Measurements from ENCODE around the gene CLHC1.

- TF ChIP-seq TAF1 (IDR thresholded peaks at IDR 0.05; ENCODE audit: borderline replicate concordance, low read depth, low read length) (no peak), SMC3 (IDR thresholded peaks at IDR 0.05; ENCODE audit: low read depth, low read length) (no peak), FOSL2 (IDR thresholded peaks at IDR 0.05; ENCODE audit: borderline replicate concordance, low read depth) (no peak), YY1 (IDR thresholded peaks at IDR 0.05; ENCODE audit: low read depth) (no peak), POLR2AphosphoS5 (IDR thresholded peaks at IDR 0.05; ENCODE audit: low read depth, low read length) (no peak)
- TF ChIP-seq, protein P1, sequence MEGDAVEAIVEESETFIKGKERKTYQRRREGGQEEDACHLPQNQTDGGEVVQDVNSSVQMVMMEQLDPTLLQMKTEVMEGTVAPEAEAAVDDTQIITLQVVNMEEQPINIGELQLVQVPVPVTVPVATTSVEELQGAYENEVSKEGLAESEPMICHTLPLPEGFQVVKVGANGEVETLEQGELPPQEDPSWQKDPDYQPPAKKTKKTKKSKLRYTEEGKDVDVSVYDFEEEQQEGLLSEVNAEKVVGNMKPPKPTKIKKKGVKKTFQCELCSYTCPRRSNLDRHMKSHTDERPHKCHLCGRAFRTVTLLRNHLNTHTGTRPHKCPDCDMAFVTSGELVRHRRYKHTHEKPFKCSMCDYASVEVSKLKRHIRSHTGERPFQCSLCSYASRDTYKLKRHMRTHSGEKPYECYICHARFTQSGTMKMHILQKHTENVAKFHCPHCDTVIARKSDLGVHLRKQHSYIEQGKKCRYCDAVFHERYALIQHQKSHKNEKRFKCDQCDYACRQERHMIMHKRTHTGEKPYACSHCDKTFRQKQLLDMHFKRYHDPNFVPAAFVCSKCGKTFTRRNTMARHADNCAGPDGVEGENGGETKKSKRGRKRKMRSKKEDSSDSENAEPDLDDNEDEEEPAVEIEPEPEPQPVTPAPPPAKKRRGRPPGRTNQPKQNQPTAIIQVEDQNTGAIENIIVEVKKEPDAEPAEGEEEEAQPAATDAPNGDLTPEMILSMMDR (IDR thresholded peaks at IDR 0.05) = no peak
- TF ChIP-seq, protein P2, sequence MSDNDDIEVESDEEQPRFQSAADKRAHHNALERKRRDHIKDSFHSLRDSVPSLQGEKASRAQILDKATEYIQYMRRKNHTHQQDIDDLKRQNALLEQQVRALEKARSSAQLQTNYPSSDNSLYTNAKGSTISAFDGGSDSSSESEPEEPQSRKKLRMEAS (IDR thresholded peaks at IDR 0.05; ENCODE audit: low read depth) = no peak
- TF ChIP-seq, protein P3, sequence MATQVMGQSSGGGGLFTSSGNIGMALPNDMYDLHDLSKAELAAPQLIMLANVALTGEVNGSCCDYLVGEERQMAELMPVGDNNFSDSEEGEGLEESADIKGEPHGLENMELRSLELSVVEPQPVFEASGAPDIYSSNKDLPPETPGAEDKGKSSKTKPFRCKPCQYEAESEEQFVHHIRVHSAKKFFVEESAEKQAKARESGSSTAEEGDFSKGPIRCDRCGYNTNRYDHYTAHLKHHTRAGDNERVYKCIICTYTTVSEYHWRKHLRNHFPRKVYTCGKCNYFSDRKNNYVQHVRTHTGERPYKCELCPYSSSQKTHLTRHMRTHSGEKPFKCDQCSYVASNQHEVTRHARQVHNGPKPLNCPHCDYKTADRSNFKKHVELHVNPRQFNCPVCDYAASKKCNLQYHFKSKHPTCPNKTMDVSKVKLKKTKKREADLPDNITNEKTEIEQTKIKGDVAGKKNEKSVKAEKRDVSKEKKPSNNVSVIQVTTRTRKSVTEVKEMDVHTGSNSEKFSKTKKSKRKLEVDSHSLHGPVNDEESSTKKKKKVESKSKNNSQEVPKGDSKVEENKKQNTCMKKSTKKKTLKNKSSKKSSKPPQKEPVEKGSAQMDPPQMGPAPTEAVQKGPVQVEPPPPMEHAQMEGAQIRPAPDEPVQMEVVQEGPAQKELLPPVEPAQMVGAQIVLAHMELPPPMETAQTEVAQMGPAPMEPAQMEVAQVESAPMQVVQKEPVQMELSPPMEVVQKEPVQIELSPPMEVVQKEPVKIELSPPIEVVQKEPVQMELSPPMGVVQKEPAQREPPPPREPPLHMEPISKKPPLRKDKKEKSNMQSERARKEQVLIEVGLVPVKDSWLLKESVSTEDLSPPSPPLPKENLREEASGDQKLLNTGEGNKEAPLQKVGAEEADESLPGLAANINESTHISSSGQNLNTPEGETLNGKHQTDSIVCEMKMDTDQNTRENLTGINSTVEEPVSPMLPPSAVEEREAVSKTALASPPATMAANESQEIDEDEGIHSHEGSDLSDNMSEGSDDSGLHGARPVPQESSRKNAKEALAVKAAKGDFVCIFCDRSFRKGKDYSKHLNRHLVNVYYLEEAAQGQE (IDR thresholded peaks at IDR 0.05; ENCODE audit: low read depth, low read length) = no peak
These were observed 45.2 kb upstream of the CLHC1 start for GRCh38 chr2:55277310-55277709.

Data from SK-N-SH (cell line).